Gastrocnemius medialis (tissue), 4 donors: Measurements from ENCODE around the gene RPS26.

ENCODE experiments used
- POLR2A ChIP-seq, 2 donors: fragments of 450-650 bp; IDR thresholded peaks; one replicate each; pipeline ENCODE4 v1.6.1; 2017; ENCODE audit warnings: antibody characterized with exemption in 2 of 2, mild to moderate bottlenecking in 2 of 2, moderate library complexity in 2 of 2
- TF ChIP-seq, protein P1 (sequence below), 5 experiments: fragments of 450-650 bp in 3 of 5; fragments of 200-600 bp in 2 of 5; sonication (generic) in 2 of 5; IDR thresholded peaks in 4 of 5; conservative IDR thresholded peaks in 1 of 5; 1 replicate in 4 of 5; 2 replicates in 1 of 5; pipeline ENCODE4 v1.5.1; 2016 to 2019; ENCODE audit warnings: antibody characterized with exemption in 5 of 5, mild to moderate bottlenecking in 3 of 5, moderate library complexity in 3 of 5

DNA sequence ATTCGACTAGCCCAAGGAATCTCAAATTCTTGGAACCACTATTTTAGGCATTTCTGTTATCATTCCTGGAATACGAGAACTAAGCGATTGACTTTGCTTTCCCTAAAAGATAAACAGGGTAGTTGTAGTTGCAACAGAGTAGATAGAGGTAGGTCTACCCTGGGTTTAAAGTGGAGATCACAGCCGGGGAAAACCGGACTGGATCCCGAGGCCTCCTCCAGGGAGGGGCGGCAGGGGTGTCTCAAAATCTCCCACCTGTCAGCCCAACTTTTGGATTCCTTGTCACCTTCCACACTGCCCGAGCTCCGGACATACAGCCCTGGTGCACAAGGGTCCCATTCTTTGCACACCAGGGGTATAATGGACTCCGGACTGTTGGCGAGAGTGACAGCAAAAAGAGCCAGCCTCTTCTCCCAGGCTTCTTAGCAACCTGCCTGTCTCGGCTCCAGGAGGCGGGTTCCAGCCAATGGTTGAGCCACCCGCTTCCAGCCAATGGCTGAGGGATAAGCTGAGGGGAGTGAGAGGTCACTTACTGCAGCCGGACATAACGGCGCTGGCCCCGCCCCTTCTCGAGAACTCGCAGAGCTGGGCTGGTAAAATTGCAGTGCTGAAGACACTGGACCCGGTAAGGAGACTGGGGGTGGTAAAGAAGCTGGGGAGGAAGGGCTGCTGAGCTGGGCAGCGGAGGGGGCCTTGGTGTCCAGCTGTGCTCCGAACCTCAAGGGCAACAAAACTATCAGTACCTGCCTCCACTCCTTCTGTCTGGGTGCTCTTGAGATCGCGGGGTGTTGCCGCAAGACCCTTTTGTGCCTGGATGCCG, 44.8 kb upstream of the RPS26 start, which contains the start of gene SUOX:
- TF ChIP-seq, protein P1, sequence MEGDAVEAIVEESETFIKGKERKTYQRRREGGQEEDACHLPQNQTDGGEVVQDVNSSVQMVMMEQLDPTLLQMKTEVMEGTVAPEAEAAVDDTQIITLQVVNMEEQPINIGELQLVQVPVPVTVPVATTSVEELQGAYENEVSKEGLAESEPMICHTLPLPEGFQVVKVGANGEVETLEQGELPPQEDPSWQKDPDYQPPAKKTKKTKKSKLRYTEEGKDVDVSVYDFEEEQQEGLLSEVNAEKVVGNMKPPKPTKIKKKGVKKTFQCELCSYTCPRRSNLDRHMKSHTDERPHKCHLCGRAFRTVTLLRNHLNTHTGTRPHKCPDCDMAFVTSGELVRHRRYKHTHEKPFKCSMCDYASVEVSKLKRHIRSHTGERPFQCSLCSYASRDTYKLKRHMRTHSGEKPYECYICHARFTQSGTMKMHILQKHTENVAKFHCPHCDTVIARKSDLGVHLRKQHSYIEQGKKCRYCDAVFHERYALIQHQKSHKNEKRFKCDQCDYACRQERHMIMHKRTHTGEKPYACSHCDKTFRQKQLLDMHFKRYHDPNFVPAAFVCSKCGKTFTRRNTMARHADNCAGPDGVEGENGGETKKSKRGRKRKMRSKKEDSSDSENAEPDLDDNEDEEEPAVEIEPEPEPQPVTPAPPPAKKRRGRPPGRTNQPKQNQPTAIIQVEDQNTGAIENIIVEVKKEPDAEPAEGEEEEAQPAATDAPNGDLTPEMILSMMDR (IDR thresholded peaks at IDR 0.05 in 4 of 5, conservative IDR thresholded peaks at IDR 0.05 in 1 of 5) = no peak
- peak; percentile 45 to 58 for TF ChIP-seq POLR2A (IDR thresholded peaks at IDR 0.05)
